OCI-LY7 (cell line): ENCODE results near the gene BCL3. TPM values are rescaled to one million over a fixed set of nuclear protein-coding genes. Genes with fewer than 3 reads are reported as not detected.
"Not testable (repeated sequence)": the region's sequence is repeated elsewhere in the genome, so short reads cannot be mapped to it uniquely, and the experiment has no call there.

Source experiments
- BruUV-seq: library from RNA; stranded (reverse); fragments of 400-500 nt; replicated peaks from 2 replicates; lab custom pipeline; 2021; lab: Mats Ljungman, UMichigan
- CTCF ChIA-PET: fragments of 300-600 bp; sonication (Branson Sonifier 250); formaldehyde crosslinking; loops from one replicate; lab custom pipeline; 2022; ENCODE audit warnings: antibody characterized with exemption; ENCODE audit not compliant: unreplicated experiment; lab: Charles Lee
- POLR2A ChIA-PET: fragments of 300-600 bp; sonication (Branson Sonifier 250); formaldehyde crosslinking; loops from one replicate; lab custom pipeline; 2022; ENCODE audit warnings: antibody characterized with exemption; lab: Charles Lee
- DNase-seq: peaks from one replicate; pipeline ENCODE4 v3.0.0-alpha.2; 2015; ENCODE audit warnings: low spot score
- H2AFZ ChIP-seq: fragments of 200-600 bp; sonication (generic), shearing (Covaris generic); 2 replicates; pipeline ENCODE4 v1.6.1; 2014; ENCODE audit warnings: mild to moderate bottlenecking, antibody characterized with exemption, low read length, moderate library complexity
- H3K27ac ChIP-seq: fragments of 200-600 bp; sonication (generic); 2 replicates; pipeline ENCODE4 v1.5.1; 2014; ENCODE audit warnings: mixed run types, low read depth, mild to moderate bottlenecking, moderate library complexity, low read length, inconsistent platforms; ENCODE audit not compliant: poor library complexity, severe bottlenecking
- H3K36me3 ChIP-seq: fragments of 200-600 bp; sonication (generic); 2 replicates; pipeline ENCODE4 v1.6.1; 2014; ENCODE audit warnings: mild to moderate bottlenecking, antibody characterized with exemption, low read length, moderate library complexity, mixed read lengths; ENCODE audit not compliant: insufficient read depth
- H3K4me1 ChIP-seq: fragments of 200-600 bp; sonication (generic); 2 replicates; pipeline ENCODE4 v1.5.1; 2014; ENCODE audit warnings: mild to moderate bottlenecking, low read length; ENCODE audit not compliant: insufficient read depth, poor library complexity, severe bottlenecking
- H3K4me2 ChIP-seq: fragments of 200-600 bp; sonication (generic); 2 replicates; pipeline ENCODE4 v1.6.1; 2014; ENCODE audit warnings: mild to moderate bottlenecking, low read length
- H3K4me3 ChIP-seq: fragments of 200-600 bp; sonication (generic); 2 replicates; pipeline ENCODE4 v1.5.1; 2014; ENCODE audit warnings: mild to moderate bottlenecking, low read depth, low read length; ENCODE audit not compliant: poor library complexity, severe bottlenecking
- H3K79me2 ChIP-seq: fragments of 200-600 bp; sonication (generic); 2 replicates; pipeline ENCODE4 v1.6.1; 2016; ENCODE audit warnings: low read depth, mild to moderate bottlenecking, low read length, moderate library complexity, mixed read lengths; ENCODE audit not compliant: insufficient read depth
- H3K9me2 ChIP-seq: fragments of 200-600 bp; sonication (generic); 2 replicates; pipeline ENCODE4 v1.6.1; 2016; ENCODE audit warnings: mild to moderate bottlenecking, low read length, mixed read lengths; ENCODE audit not compliant: insufficient read depth
- H3K9me3 ChIP-seq: fragments of 200-600 bp; sonication (generic); 2 replicates; pipeline ENCODE4 v1.6.1; 2014; ENCODE audit warnings: mild to moderate bottlenecking, mixed run types, low read length, mixed read lengths
- H4K20me1 ChIP-seq: fragments of 200-600 bp; sonication (generic); 2 replicates; pipeline ENCODE4 v1.6.1; 2014; ENCODE audit warnings: mild to moderate bottlenecking, antibody characterized with exemption, low read length, moderate library complexity, mixed read lengths; ENCODE audit not compliant: insufficient read depth
- EZH2phosphoT487 ChIP-seq: fragments of 200-600 bp; sonication (generic); IDR thresholded peaks from 2 replicates; pipeline ENCODE4 v1.6.1; 2018; ENCODE audit warnings: low read depth, borderline replicate concordance, mild to moderate bottlenecking, mixed run types, antibody characterized with exemption, low read length, moderate library complexity, mixed read lengths
- intact Hi-C: fragments of 100-400 bp; cut with micrococcal nuclease; formaldehyde crosslinking; loops from one replicate; pipeline ENCODE4 v1.10.0; 2022; ENCODE audit not compliant: unreplicated experiment
- total RNA-seq, 2 experiments: library from RNA; depleted of rRNA in 1 of 2; stranded (reverse); fragments of >200 nt in 1 of 2; shearing (Covaris generic) in 1 of 2; gene quantifications; 2 replicates each; pipeline ENCODE4 v1.2.3, GENCODE V29; 2014 to 2022
- TF ChIP-seq, protein P1 (sequence below): fragments of 200-600 bp; sonication (generic); conservative IDR thresholded peaks from 2 replicates; pipeline ENCODE4 v1.5.1; 2014; ENCODE audit warnings: mild to moderate bottlenecking, antibody characterized with exemption, low read length, moderate library complexity, mixed read lengths

The BCL3 gene
- total RNA-seq, 2 experiments from 2014 or later: 10.2 to 18.6 TPM

DNA sequence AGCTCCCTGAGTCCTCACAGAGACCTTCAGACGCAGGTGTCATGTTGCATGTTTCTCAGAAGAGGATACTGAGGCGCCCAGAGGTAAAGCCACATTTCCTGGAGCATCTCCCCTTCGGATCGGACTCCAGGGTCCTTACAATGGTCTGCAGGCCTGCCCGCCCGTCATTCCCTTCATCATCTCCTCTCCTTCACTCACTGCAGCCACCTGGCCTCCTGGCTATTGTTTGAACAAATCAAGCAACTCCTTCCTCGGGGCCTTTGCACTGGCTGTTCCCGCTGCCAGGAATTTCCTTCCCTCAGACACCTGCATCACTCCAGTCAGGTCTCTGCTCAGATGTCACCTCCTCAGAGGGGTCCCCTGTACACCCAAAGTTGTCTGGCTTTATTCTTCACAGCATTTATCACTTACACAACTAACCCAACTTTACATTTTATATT, 29.2 kb upstream of the BCL3 start:
- peaks cover 10% of the 10 kb centered on the region; the same call in 1 of the 2 replicates for H3K9me3 ChIP-seq
- CTCF ChIA-PET: no interaction called here
- no peaks in the 10 kb centered on the region for H4K20me1 ChIP-seq
- no TSS peak for BruUV-seq
- no peak for DNase-seq
- no peak overlapping the region for H3K4me3 ChIP-seq
- peaks cover 34% of the 10 kb centered on the region for H3K4me1 ChIP-seq
- no peak overlapping the region for H2AFZ ChIP-seq
- intact Hi-C loops: no loop called here
- H3K36me3 ChIP-seq: no peaks in the 10 kb centered on the region
- POLR2A ChIA-PET: no interaction called here
- no peak overlapping the region for H3K27ac ChIP-seq
- no peak overlapping the region for H3K4me2 ChIP-seq
- no peaks in the 10 kb centered on the region for H3K9me2 ChIP-seq
- TF ChIP-seq EZH2phosphoT487: no peak
- no peaks in the 10 kb centered on the region for H3K79me2 ChIP-seq

DNA sequence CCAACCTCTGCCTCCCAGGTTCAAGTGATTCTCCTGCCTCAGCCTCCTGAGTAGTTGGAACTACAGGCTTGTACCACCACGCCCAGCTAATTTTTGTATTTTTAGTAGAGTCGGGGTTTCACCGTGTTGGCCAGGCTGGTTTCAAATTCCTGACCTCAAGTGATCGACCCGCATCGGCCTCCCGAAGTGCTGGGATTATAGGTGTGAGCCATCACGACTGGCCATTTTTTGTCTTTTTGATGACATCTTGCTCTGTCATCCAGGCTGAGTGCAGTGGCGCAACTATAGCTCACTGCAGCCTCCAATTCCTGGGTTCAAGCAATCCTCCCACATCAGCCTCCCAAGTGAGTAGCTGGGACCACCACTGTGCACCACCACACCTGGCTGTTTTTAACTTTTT, 28.1 kb upstream of the BCL3 start:
- CTCF ChIA-PET, H3K9me2 ChIP-seq, H3K4me3 ChIP-seq, BruUV-seq, H4K20me1 ChIP-seq, H3K9me3 ChIP-seq, H3K36me3 ChIP-seq, H3K27ac ChIP-seq, intact Hi-C loops, H3K79me2 ChIP-seq, H2AFZ ChIP-seq, DNase-seq: not testable (repeated sequence)
- POLR2A ChIA-PET: interaction anchor here (3.2 kb wide), 1 partner anchor 50 kb away, joined by 8 read pairs; no protein-coding TSS in a partner anchor
- peaks cover 44% of the 10 kb centered on the region for H3K4me1 ChIP-seq
- H3K4me2 ChIP-seq: 0 out of 2 replicates have a peak overlapping the region, but pooled peaks have one; percentile 5

DNA sequence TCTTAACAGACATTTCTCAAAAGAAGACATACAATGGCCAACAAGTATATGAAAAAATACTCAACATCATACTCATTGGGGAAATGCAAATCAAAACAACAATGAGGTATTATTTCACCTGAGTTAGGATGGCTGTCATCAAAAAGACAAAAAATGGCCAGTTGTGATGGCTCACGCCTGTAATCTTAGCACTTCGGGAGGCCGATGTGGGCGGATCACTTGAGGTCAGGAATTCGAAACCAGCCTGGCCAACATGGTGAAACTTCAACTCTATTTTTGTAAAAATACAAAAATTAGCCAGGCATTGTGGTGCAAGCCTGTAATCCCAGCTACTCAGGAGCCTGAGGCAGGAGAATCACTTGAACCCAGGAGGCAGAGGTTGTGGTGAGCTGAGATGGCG, 27.6 kb upstream of the BCL3 start:
- no peak overlapping the region for H2AFZ ChIP-seq
- ChIA-PET POLR2A (interaction anchor here (3.2 kb wide), 1 partner anchor 50 kb away, joined by 8 read pairs; no protein-coding TSS in a partner anchor), CTCF (no interaction called here)
- no peaks in the 10 kb centered on the region for H3K9me2 ChIP-seq
- H4K20me1 ChIP-seq: no peaks in the 10 kb centered on the region
- no TSS peak for BruUV-seq
- H3K79me2 ChIP-seq: no peaks in the 10 kb centered on the region
- intact Hi-C loops: no loop called here
- H3K9me3 ChIP-seq: no peaks in the 10 kb centered on the region
- no peak overlapping the region for H3K27ac ChIP-seq
- no peaks in the 10 kb centered on the region for H3K36me3 ChIP-seq
- TF ChIP-seq, protein P1, sequence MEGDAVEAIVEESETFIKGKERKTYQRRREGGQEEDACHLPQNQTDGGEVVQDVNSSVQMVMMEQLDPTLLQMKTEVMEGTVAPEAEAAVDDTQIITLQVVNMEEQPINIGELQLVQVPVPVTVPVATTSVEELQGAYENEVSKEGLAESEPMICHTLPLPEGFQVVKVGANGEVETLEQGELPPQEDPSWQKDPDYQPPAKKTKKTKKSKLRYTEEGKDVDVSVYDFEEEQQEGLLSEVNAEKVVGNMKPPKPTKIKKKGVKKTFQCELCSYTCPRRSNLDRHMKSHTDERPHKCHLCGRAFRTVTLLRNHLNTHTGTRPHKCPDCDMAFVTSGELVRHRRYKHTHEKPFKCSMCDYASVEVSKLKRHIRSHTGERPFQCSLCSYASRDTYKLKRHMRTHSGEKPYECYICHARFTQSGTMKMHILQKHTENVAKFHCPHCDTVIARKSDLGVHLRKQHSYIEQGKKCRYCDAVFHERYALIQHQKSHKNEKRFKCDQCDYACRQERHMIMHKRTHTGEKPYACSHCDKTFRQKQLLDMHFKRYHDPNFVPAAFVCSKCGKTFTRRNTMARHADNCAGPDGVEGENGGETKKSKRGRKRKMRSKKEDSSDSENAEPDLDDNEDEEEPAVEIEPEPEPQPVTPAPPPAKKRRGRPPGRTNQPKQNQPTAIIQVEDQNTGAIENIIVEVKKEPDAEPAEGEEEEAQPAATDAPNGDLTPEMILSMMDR: no peak
- no peak for TF ChIP-seq EZH2phosphoT487
- H3K4me1 ChIP-seq: peaks cover 46% of the 10 kb centered on the region
- H3K4me3 ChIP-seq: no peak overlapping the region
- peak overlapping the region; percentile 5; the same call in 1 of the 2 replicates for H3K4me2 ChIP-seq
- no peak for DNase-seq

DNA sequence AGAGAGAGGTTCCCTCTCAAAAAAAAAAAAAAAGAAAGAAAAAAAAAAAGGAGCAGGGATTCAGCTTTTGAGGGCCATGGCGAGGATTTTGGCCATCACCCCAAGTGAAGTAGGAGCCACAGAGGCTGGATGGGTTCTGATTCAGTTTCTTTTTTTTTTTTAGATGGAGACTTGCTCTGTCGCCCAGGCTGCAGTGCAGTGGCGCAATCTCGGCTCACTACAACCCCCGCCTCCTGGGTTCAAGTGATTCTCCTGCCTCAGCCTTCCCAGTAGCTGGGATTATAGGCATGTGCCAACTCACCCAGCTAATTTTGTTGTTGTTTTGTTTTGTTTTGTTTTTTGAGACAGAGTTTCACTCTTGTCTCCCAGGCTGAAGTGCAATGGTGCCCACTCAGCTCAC, 27.1 kb upstream of the BCL3 start:
- POLR2A ChIA-PET: interaction anchor here (3.2 kb wide), 1 partner anchor 49 kb away, joined by 8 read pairs; no protein-coding TSS in a partner anchor
- BruUV-seq: not testable (repeated sequence)
- peak overlapping the region; percentile 5; the same call in 1 of the 2 replicates for H3K4me2 ChIP-seq

More for the DNA sequence above, 27.1 kb upstream of the BCL3 start:
- H4K20me1 ChIP-seq, H3K79me2 ChIP-seq, H3K4me3 ChIP-seq, intact Hi-C loops, H3K36me3 ChIP-seq, H3K27ac ChIP-seq, H2AFZ ChIP-seq, H3K9me3 ChIP-seq, H3K9me2 ChIP-seq, DNase-seq, CTCF ChIA-PET: not testable (repeated sequence)
- peaks cover 46% of the 10 kb centered on the region for H3K4me1 ChIP-seq
